ENCODE results near the gene BACE1-AS. TPM values are rescaled to one million over a fixed set of nuclear protein-coding genes. Genes with fewer than 3 reads are reported as not detected.
"Not testable (repeated sequence)": the region's sequence is repeated elsewhere in the genome, so short reads cannot be mapped to it uniquely, and the experiment has no call there.

BACE1-AS gene
- polyA plus RNA-seq, 4 donors: 1.6 to 12.5 (median 5.7) TPM

DNA sequence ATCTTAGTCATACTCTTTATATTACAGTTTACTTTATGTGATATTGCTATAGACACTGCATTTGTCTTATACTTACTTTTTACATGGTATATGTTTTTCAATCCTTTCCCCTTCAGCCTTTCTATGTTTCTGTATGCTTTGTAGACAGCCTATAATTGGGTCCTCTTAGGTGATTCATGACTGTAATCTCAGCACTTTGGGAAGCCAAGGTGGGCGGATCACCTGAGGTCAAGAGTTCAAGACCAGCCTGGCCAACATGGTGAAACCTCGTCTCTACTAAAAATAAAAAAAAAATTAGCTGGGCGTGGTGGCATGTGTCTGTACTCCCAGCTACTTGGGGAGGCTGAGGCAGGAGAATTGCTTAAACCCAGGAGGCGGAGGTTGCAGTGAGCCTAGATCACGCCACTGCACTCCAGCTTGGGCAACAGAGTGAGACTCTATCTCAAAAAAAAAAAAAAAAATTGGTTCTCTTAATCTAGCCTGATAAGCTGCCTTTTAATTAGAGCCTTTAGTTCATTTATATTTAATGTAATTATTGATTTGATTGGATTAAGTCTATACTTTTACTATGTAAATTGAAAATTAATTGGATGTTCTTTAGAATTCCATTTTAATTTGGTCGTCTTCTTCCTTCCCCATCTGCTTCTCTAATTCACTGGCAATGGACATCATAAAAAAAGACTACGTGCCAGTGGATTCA lies 26.4 kb upstream of the BACE1-AS start:
- H3K9me3 ChIP-seq (ENCODE audit: control insufficient read depth in 2 of 2, insufficient read depth in 1 of 2, low read depth in 1 of 2, low read length in 1 of 2); FAIRE-seq: not testable (repeated sequence)

DNA sequence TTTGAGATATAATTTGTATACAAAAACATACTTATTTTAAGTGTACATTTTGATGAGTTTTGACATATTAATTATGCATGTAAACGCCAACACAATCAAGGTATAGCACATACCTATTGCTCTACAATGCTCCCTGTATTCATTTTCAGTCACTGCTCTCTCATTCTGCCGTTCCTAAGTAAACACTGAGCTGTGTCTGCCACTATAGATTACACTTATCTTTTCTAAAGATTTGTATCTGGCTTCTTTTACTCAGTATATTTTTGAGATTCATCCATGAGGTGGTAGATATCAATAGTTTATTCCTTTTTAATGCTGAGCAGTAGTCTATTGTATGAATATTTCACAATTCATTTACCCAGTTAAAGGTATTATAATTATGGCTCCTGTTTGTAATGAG lies 25.4 kb upstream of the BACE1-AS start:
- Histone ChIP-seq H3K9me3 (ENCODE audit: control insufficient read depth in 2 of 2, insufficient read depth in 1 of 2, low read depth in 1 of 2, low read length in 1 of 2) (no peaks in the 10 kb centered on the region), H3K27me3 (ENCODE audit: control insufficient read depth in 3 of 3, insufficient read depth in 3 of 3, low read length in 3 of 3) (no peaks in the 10 kb centered on the region), H3K36me3 (ENCODE audit: control insufficient read depth in 3 of 3, insufficient read depth in 2 of 3, low read depth in 1 of 3, low read length in 3 of 3) (peaks cover 0 to 35% (median 2%) of the 10 kb centered on the region in 3 donors), H3K4me1 (ENCODE audit: control insufficient read depth in 3 of 3, insufficient read depth in 2 of 3, low read depth in 1 of 3, low read length in 2 of 3) (no peaks in the 10 kb centered on the region), H3K4me3 (ENCODE audit: low read depth in 1 of 3, low read length in 3 of 3) (no peak overlapping the region), H3K27ac (ENCODE audit: low read depth in 1 of 3, low read length in 2 of 3) (no peak overlapping the region)
- FAIRE-seq: no peak
- no peak for DNase-seq
- 69 to 80% (median 79%) methylated on average over 2 of the region's 2 CpGs for WGBS, 3 donors

More for the DNA sequence above, 26.4 kb upstream of the BACE1-AS start:
- not testable (repeated sequence) for H3K4me1 ChIP-seq (ENCODE audit: control insufficient read depth in 3 of 3, insufficient read depth in 2 of 3, low read depth in 1 of 3, low read length in 2 of 3); H3K27me3 ChIP-seq (ENCODE audit: control insufficient read depth in 3 of 3, insufficient read depth in 3 of 3, low read length in 3 of 3); H3K4me3 ChIP-seq (ENCODE audit: low read depth in 1 of 3, low read length in 3 of 3); DNase-seq; H3K27ac ChIP-seq (ENCODE audit: low read depth in 1 of 3, low read length in 2 of 3)
- H3K36me3 ChIP-seq (ENCODE audit: control insufficient read depth in 3 of 3, insufficient read depth in 2 of 3, low read depth in 1 of 3, low read length in 3 of 3): peaks cover 0 to 34% (median 3%) of the 10 kb centered on the region in 3 donors
- 86 to 95% (median 90%) methylated on average over 7 of the region's 7 CpGs for WGBS, 3 donors

GRCh38 chr11:117269856-117270255 lies 21.3 kb upstream of the BACE1-AS start:
- WGBS, 3 donors: 90 to 91% (median 90%) methylated on average over 2 of the region's 2 CpGs
- no peak for FAIRE-seq

DNA sequence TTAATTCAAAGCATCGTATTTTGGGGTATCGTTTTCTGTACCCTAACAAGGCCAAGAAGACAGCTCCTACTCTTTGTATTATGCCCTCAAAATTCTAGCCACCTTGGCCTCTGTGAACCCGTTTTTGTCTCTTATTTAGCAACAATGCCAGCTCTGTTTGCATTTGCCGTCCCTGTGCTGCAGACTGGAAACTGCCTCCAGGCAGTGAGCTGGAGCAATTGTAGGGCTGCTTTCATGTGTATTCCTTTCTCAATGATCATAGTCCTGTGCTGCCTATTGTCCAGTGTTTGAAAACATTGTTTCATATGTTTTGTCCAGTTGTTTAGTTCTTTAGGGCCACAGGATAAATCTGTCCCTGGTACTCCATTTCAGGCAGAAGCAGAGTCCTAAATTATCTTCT lies 19.9 kb upstream of the BACE1-AS start:
- H3K4me1 ChIP-seq (ENCODE audit: control insufficient read depth in 3 of 3, insufficient read depth in 2 of 3, low read depth in 1 of 3, low read length in 2 of 3): no peaks in the 10 kb centered on the region
- H3K36me3 ChIP-seq (ENCODE audit: control insufficient read depth in 3 of 3, insufficient read depth in 2 of 3, low read depth in 1 of 3, low read length in 3 of 3): peaks cover 2 to 34% (median 5%) of the 10 kb centered on the region in 3 donors
- FAIRE-seq (no peak), DNase-seq (no peak)
- no peak overlapping the region for H3K27ac ChIP-seq (ENCODE audit: low read depth in 1 of 3, low read length in 2 of 3)
- H3K27me3 ChIP-seq (ENCODE audit: control insufficient read depth in 3 of 3, insufficient read depth in 3 of 3, low read length in 3 of 3): no peaks in the 10 kb centered on the region
- WGBS, 3 donors: 93 to 99% (median 97%) methylated on average over 4 of the region's 4 CpGs
- H3K9me3 ChIP-seq (ENCODE audit: control insufficient read depth in 2 of 2, insufficient read depth in 1 of 2, low read depth in 1 of 2, low read length in 1 of 2): peaks cover 0 to 3% of the 10 kb centered on the region in 2 donors
- no peak overlapping the region for H3K4me3 ChIP-seq (ENCODE audit: low read depth in 1 of 3, low read length in 3 of 3)

More at GRCh38 chr11:117269856-117270255, 21.3 kb upstream of the BACE1-AS start:
- Histone ChIP-seq H3K4me1 (ENCODE audit: control insufficient read depth in 3 of 3, insufficient read depth in 2 of 3, low read depth in 1 of 3, low read length in 2 of 3) (no peaks in the 10 kb centered on the region), H3K27ac (ENCODE audit: low read depth in 1 of 3, low read length in 2 of 3) (no peak overlapping the region), H3K9me3 (ENCODE audit: control insufficient read depth in 2 of 2, insufficient read depth in 1 of 2, low read depth in 1 of 2, low read length in 1 of 2) (peaks cover 0 to 3% of the 10 kb centered on the region in 2 donors), H3K4me3 (ENCODE audit: low read depth in 1 of 3, low read length in 3 of 3) (no peak overlapping the region), H3K36me3 (ENCODE audit: control insufficient read depth in 3 of 3, insufficient read depth in 2 of 3, low read depth in 1 of 3, low read length in 3 of 3) (peaks cover 2 to 32% (median 5%) of the 10 kb centered on the region in 3 donors), H3K27me3 (ENCODE audit: control insufficient read depth in 3 of 3, insufficient read depth in 3 of 3, low read length in 3 of 3) (no peaks in the 10 kb centered on the region)
- no peak for DNase-seq

DNA sequence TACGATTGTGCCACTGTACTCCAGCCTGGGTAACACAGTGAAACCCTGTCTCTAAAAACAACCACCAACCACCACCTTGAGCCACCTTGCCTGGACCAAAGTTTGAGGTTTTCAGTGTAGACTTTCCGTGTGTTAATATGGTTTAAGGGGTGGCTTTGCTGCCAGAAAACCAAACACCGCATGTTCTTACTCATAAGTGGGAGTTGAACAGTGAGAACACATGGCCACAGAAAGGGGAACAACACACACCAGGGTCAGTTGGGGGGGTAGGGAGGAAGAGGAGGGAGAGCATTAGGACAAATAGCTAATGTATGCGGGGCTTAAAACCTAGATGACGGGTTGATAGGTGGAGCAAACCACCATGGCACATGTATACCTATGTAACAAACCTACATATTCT lies 19.0 kb upstream of the BACE1-AS start:
- H3K4me1 ChIP-seq (ENCODE audit: control insufficient read depth in 3 of 3, insufficient read depth in 2 of 3, low read depth in 1 of 3, low read length in 2 of 3); FAIRE-seq; H3K27ac ChIP-seq (ENCODE audit: low read depth in 1 of 3, low read length in 2 of 3); H3K27me3 ChIP-seq (ENCODE audit: control insufficient read depth in 3 of 3, insufficient read depth in 3 of 3, low read length in 3 of 3); H3K4me3 ChIP-seq (ENCODE audit: low read depth in 1 of 3, low read length in 3 of 3); DNase-seq; H3K9me3 ChIP-seq (ENCODE audit: control insufficient read depth in 2 of 2, insufficient read depth in 1 of 2, low read depth in 1 of 2, low read length in 1 of 2): not testable (repeated sequence)
- WGBS, 3 donors: 90 to 97% (median 94%) methylated on average over 5 of the region's 5 CpGs
- peaks cover 2 to 31% (median 5%) of the 10 kb centered on the region in 3 donors for H3K36me3 ChIP-seq (ENCODE audit: control insufficient read depth in 3 of 3, insufficient read depth in 2 of 3, low read depth in 1 of 3, low read length in 3 of 3)

DNA sequence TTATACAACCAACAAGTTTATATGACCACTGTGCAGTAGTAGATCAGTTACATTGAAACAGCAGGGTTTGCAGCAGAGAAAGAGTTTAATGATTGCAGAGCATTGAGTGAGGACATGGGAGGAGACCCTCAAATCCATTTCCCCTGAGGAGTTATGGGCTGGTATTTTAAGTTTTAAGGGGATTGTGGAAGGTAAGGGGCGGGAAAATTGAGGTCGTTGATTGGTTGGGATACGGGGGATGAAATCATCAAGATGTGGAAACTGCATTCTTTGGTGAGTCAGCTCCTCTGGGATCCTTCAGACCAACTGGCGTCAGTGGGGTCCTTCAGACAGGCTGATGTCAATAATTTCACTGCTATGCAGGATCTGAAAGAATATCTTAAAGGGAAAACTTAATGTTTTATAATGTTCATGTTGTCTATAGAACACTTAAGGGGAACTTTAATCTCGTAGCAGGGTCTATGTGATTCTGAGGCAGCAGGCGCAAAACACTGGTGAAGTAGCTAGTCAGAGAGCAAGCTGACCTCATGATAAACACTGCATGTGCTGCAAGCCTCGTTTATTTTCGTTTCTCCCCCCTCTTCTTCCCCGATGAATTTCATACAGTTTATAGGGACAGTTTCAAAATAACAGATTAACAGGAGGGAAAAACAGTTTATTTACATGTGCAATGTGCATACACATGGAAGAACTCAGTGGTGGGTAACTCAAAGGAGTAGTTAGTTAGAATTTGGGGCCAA lies 17.4 kb upstream of the BACE1-AS start:
- WGBS, 3 donors: 84 to 95% (median 95%) methylated on average over 9 of the region's 9 CpGs
- Histone ChIP-seq H3K36me3 (ENCODE audit: control insufficient read depth in 3 of 3, insufficient read depth in 2 of 3, low read depth in 1 of 3, low read length in 3 of 3) (peaks cover 2 to 29% (median 3%) of the 10 kb centered on the region in 3 donors), H3K4me1 (ENCODE audit: control insufficient read depth in 3 of 3, insufficient read depth in 2 of 3, low read depth in 1 of 3, low read length in 2 of 3) (no peaks in the 10 kb centered on the region), H3K27ac (ENCODE audit: low read depth in 1 of 3, low read length in 2 of 3) (no peak overlapping the region), H3K27me3 (ENCODE audit: control insufficient read depth in 3 of 3, insufficient read depth in 3 of 3, low read length in 3 of 3) (no peaks in the 10 kb centered on the region), H3K9me3 (ENCODE audit: control insufficient read depth in 2 of 2, insufficient read depth in 1 of 2, low read depth in 1 of 2, low read length in 1 of 2) (peaks cover 0 to 3% of the 10 kb centered on the region in 2 donors), H3K4me3 (ENCODE audit: low read depth in 1 of 3, low read length in 3 of 3) (no peak overlapping the region)
- no peak for FAIRE-seq
- DNase-seq: no peak

DNA sequence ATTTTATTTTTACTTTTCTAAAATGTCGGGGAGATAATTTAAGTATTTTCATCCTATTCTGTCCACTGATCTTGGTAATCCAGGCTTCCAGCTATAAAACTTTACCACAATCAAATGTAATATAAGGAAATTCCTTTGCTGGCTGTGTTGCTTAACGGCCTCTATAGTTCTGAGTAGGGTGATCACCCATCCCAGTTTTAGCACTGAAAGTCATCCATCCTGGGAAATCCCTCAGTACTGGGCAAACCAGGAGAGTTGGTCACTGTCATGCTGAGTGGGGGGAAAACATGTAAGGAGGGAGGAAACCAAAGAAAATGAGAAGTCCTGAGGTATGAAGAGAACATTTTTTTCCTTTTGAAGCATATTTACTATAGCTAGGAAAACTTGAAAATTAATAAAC lies 12.8 kb upstream of the BACE1-AS start:
- DNase-seq (no peak), FAIRE-seq (no peak)
- Histone ChIP-seq H3K27me3 (ENCODE audit: control insufficient read depth in 3 of 3, insufficient read depth in 3 of 3, low read length in 3 of 3) (no peaks in the 10 kb centered on the region), H3K36me3 (ENCODE audit: control insufficient read depth in 3 of 3, insufficient read depth in 2 of 3, low read depth in 1 of 3, low read length in 3 of 3) (peaks cover 5 to 42% (median 14%) of the 10 kb centered on the region in 3 donors), H3K4me1 (ENCODE audit: control insufficient read depth in 3 of 3, insufficient read depth in 2 of 3, low read depth in 1 of 3, low read length in 2 of 3) (peaks cover 0 to 4% (median 0%) of the 10 kb centered on the region in 3 donors), H3K27ac (ENCODE audit: low read depth in 1 of 3, low read length in 2 of 3) (no peak overlapping the region), H3K9me3 (ENCODE audit: control insufficient read depth in 2 of 2, insufficient read depth in 1 of 2, low read depth in 1 of 2, low read length in 1 of 2) (peaks cover 0 to 3% of the 10 kb centered on the region in 2 donors), H3K4me3 (ENCODE audit: low read depth in 1 of 3, low read length in 3 of 3) (no peak overlapping the region)
- WGBS, 3 donors: 80 to 88% (median 85%) methylated on average over 2 of the region's 2 CpGs

GRCh38 chr11:117279711-117280376 lies 11.3 kb upstream of the BACE1-AS start:
- peaks cover 5 to 44% (median 13%) of the 10 kb centered on the region in 3 donors for H3K36me3 ChIP-seq (ENCODE audit: control insufficient read depth in 3 of 3, insufficient read depth in 2 of 3, low read depth in 1 of 3, low read length in 3 of 3)
- H3K4me3 ChIP-seq (ENCODE audit: low read depth in 1 of 3, low read length in 3 of 3): no peak overlapping the region
- H3K9me3 ChIP-seq (ENCODE audit: control insufficient read depth in 2 of 2, insufficient read depth in 1 of 2, low read depth in 1 of 2, low read length in 1 of 2): no peaks in the 10 kb centered on the region
- peak overlapping the region in 1 of 3 donors; percentile 43 for H3K27ac ChIP-seq (ENCODE audit: low read depth in 1 of 3, low read length in 2 of 3)
- H3K27me3 ChIP-seq (ENCODE audit: control insufficient read depth in 3 of 3, insufficient read depth in 3 of 3, low read length in 3 of 3): no peaks in the 10 kb centered on the region
- peaks cover 0 to 4% (median 0%) of the 10 kb centered on the region in 3 donors for H3K4me1 ChIP-seq (ENCODE audit: control insufficient read depth in 3 of 3, insufficient read depth in 2 of 3, low read depth in 1 of 3, low read length in 2 of 3)
- FAIRE-seq (no peak), DNase-seq (peak in 1 of 2 donors; percentile 21)
- WGBS, 3 donors: 52 to 69% (median 66%) methylated on average over 4 of the region's 4 CpGs

Data from small intestine (tissue), 7 donors.